Measurements from ENCODE around the gene SHROOM2.

- TF ChIP-seq TSHZ2 (CRISPR knock-in tag; IDR thresholded peaks at IDR 0.05) (no peak), CSDC2 (CRISPR knock-in tag; IDR thresholded peaks at IDR 0.05) (no peak)
Observed at GRCh38 chrX:9749146-9749692, 37.0 kb upstream of the SHROOM2 start.

All from SK-N-SH treated with all-trans-retinoic acid at 6 μM for 48 hours (cell line).